Mesothelial cell of epicardium (in vitro differentiated cells): ENCODE data around the gene JUN. TPM values are rescaled to one million over a fixed set of nuclear protein-coding genes. Genes with fewer than 3 reads are reported as not detected.

ENCODE experiments used
- DNase-seq, 2 experiments: peaks; one replicate each; pipeline ENCODE4 v3.0.0; 2021; ENCODE audit warnings: low spot score in 2 of 2; ENCODE audit not compliant: unreplicated experiment in 2 of 2
- H3K27ac Mint-ChIP-seq: 2 replicates; pipeline ENCODE4 v1.8.0; 2021; ENCODE audit warnings: mixed read lengths
- H3K27me3 Mint-ChIP-seq: 2 replicates; pipeline ENCODE4 v1.8.0; 2021; ENCODE audit warnings: low read depth, mixed read lengths
- H3K36me3 Mint-ChIP-seq: 2 replicates; pipeline ENCODE4 v1.8.0; 2021; ENCODE audit warnings: mixed read lengths
- H3K4me1 Mint-ChIP-seq: 2 replicates; pipeline ENCODE4 v1.8.0; 2021; ENCODE audit warnings: mixed read lengths
- H3K4me3 Mint-ChIP-seq: 2 replicates; pipeline ENCODE4 v1.8.0; 2021; ENCODE audit warnings: mild to moderate bottlenecking, moderate library complexity, mixed read lengths
- H3K9me3 Mint-ChIP-seq: 2 replicates; pipeline ENCODE4 v1.8.0; 2021; ENCODE audit warnings: mixed read lengths
- total RNA-seq: library from RNA; stranded (reverse); gene quantifications from 3 replicates; pipeline ENCODE4 v1.2.1, GENCODE V29; 2021
- TF ChIP-seq, protein P1 (sequence below): fragments of 200-600 bp; sonication (generic); IDR thresholded peaks from one replicate; pipeline ENCODE4 v1.5.0; 2021; ENCODE audit warnings: antibody characterized with exemption; ENCODE audit not compliant: unreplicated experiment

Gene JUN
- 242 to 245 TPM (median 245 TPM) in 3 replicates for total RNA-seq

GRCh38 chr1:58783993-58784757 lies at the start of gene JUN:
JUN (minus strand) TSS chr1:58784047; CDS start chr1:58783070, 977 bp downstream.
- peak; percentile 97 to 99 for DNase-seq
- TF ChIP-seq, protein P1, sequence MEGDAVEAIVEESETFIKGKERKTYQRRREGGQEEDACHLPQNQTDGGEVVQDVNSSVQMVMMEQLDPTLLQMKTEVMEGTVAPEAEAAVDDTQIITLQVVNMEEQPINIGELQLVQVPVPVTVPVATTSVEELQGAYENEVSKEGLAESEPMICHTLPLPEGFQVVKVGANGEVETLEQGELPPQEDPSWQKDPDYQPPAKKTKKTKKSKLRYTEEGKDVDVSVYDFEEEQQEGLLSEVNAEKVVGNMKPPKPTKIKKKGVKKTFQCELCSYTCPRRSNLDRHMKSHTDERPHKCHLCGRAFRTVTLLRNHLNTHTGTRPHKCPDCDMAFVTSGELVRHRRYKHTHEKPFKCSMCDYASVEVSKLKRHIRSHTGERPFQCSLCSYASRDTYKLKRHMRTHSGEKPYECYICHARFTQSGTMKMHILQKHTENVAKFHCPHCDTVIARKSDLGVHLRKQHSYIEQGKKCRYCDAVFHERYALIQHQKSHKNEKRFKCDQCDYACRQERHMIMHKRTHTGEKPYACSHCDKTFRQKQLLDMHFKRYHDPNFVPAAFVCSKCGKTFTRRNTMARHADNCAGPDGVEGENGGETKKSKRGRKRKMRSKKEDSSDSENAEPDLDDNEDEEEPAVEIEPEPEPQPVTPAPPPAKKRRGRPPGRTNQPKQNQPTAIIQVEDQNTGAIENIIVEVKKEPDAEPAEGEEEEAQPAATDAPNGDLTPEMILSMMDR = no peak
- H3K36me3 Mint-ChIP-seq = peaks cover 23% of the 10 kb centered on the region
- H3K4me1 Mint-ChIP-seq = peaks cover 45% of the 10 kb centered on the region
- peak within 1 kb of the TSS; percentile 98 for H3K4me3 Mint-ChIP-seq
- H3K27me3 Mint-ChIP-seq = no peaks in the 10 kb centered on the region
- H3K9me3 Mint-ChIP-seq = peaks cover 12% of the 10 kb centered on the region
- peak within 1 kb of the TSS; percentile 100 for H3K27ac Mint-ChIP-seq

DNA sequence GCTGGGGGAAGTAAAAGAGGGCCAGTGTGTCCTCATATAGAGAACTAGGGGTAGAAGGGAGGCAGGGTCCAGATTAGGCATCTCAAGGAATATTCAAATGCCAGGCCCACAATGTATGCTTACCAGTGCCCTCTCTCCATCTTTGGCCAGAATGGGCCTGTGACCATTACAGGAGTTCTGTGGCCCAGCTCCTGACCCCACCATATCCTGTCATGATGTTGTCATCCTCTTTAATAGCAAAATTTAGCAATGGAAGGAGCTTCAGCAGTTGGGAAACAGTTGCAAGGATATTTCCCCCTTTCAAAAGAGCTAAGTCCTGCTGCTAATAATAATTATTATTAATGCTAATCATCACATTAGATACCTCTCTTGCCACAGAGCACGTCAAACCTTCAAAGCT lies 49.3 kb upstream of the JUN start:
- Mint-ChIP-seq H3K4me1 (no peaks in the 10 kb centered on the region), H3K9me3 (peaks cover 11% of the 10 kb centered on the region), H3K4me3 (no peak overlapping the region), H3K27me3 (no peaks in the 10 kb centered on the region), H3K36me3 (peaks cover 11% of the 10 kb centered on the region), H3K27ac (no peak overlapping the region)
- no peak for DNase-seq
- TF ChIP-seq, protein P1 = no peak

DNA sequence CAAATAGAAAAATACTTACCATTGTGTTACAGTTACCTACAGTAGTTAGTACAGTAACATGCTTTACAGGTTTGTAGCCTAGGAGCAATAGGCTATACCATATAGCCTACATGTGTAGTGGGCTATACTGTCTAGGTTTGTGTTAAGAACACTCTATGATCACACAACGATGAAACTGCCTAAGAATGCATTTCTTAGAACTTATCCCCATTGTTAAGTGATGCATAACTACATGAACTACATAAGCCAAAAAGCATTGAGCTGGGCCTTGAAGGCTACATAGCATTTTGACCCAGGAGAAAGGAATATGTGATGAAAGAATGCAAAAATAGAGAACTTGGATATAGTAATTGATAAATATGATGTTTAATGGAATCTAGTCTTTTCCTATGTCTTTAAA lies 46.4 kb upstream of the JUN start:
- DNase-seq = no peak
- TF ChIP-seq, protein P1 = no peak
- Mint-ChIP-seq H3K9me3 (peaks cover 30% of the 10 kb centered on the region), H3K4me1 (no peaks in the 10 kb centered on the region), H3K27me3 (no peaks in the 10 kb centered on the region), H3K27ac (no peak overlapping the region), H3K36me3 (peaks cover 21% of the 10 kb centered on the region), H3K4me3 (no peak overlapping the region)

- Mint-ChIP-seq H3K27me3 (no peaks in the 10 kb centered on the region), H3K9me3 (peaks cover 30% of the 10 kb centered on the region), H3K4me1 (peaks cover 3% of the 10 kb centered on the region), H3K4me3 (no peak overlapping the region), H3K27ac (no peak overlapping the region), H3K36me3 (peaks cover 21% of the 10 kb centered on the region)
- TF ChIP-seq, protein P1 = no peak
- no peak for DNase-seq
Measured at GRCh38 chr1:58829866-58830265, 46.0 kb upstream of the JUN start.

GRCh38 chr1:58827298-58827697 lies 43.5 kb upstream of the JUN start:
- peaks cover 11% of the 10 kb centered on the region for H3K4me1 Mint-ChIP-seq
- H3K4me3 Mint-ChIP-seq = no peak overlapping the region
- H3K27ac Mint-ChIP-seq = no peak overlapping the region
- H3K27me3 Mint-ChIP-seq = no peaks in the 10 kb centered on the region
- TF ChIP-seq, protein P1 = no peak
- H3K9me3 Mint-ChIP-seq = peaks cover 30% of the 10 kb centered on the region
- H3K36me3 Mint-ChIP-seq = peaks cover 21% of the 10 kb centered on the region
- DNase-seq = no peak
